ENCODE data around the gene TMEM92. TPM values are rescaled to one million over a fixed set of nuclear protein-coding genes. Genes with fewer than 3 reads are reported as not detected.

The TMEM92 gene
- polyA plus RNA-seq, 1 donor (not counting 4 experiments of a cell fraction or from before 2014, with no cell fraction given), result 0.88 TPM

GRCh38 chr17:50266384-50267073 lies 7.7 kb upstream of the TMEM92 start:
- H3K4me1 ChIP-seq (ENCODE audit: control insufficient read depth, extremely low read depth, insufficient read depth, low read length), result no peaks in the 10 kb centered on the region
- dilution Hi-C loops (cut with MboI; ENCODE audit: extremely low pct_ligation_motif_present, low sequenced_read_pairs), result no loop called here
- peaks cover 10% of the 10 kb centered on the region for H3K27me3 ChIP-seq (ENCODE audit: control insufficient read depth, extremely low read depth, insufficient read depth, low read length)
- no peaks in the 10 kb centered on the region for H4K20me1 ChIP-seq (ENCODE audit: control insufficient read depth, extremely low read depth, insufficient read depth, low read length)
- TF ChIP-seq CTCF (optimal IDR thresholded peaks at IDR 0.05 in 1 of 3, IDR thresholded peaks at IDR 0.05 in 1 of 3, conservative IDR thresholded peaks at IDR 0.05 in 1 of 3; ENCODE audit: extremely low read depth in 1 of 3, insufficient read depth in 2 of 3, low read length in 3 of 3) (no peak), EZH2 (IDR thresholded peaks at IDR 0.05; ENCODE audit: low read length) (no peak)
- H3K9ac ChIP-seq (ENCODE audit: control insufficient read depth, extremely low read depth, insufficient read depth, low read length), result no peak overlapping the region
- no peak overlapping the region for H2AFZ ChIP-seq (ENCODE audit: control insufficient read depth, low read length)
- no peaks in the 10 kb centered on the region for H3K9me1 ChIP-seq (ENCODE audit: control insufficient read depth, extremely low read depth, insufficient read depth, low read length)
- H3K79me2 ChIP-seq (ENCODE audit: control insufficient read depth, insufficient read depth, low read length), result no peaks in the 10 kb centered on the region
- H3K27ac ChIP-seq (ENCODE audit: control insufficient read depth, insufficient read depth, low read length), result no peak overlapping the region
- no peaks in the 10 kb centered on the region for H3K36me3 ChIP-seq (ENCODE audit: control insufficient read depth in 2 of 2, extremely low read depth in 1 of 2, insufficient read depth in 2 of 2, low read length in 2 of 2)
- DNase-seq (ENCODE audit: low read depth, low spot score), result no peak
- H3K4me3 ChIP-seq (ENCODE audit: control insufficient read depth in 2 of 3, extremely low read depth in 1 of 3, insufficient read depth in 2 of 3, low read depth in 1 of 3, low read length in 3 of 3), result no peak overlapping the region
- H3K9me3 ChIP-seq (ENCODE audit: control insufficient read depth, low read depth, low read length), result no peaks in the 10 kb centered on the region
- H3K4me2 ChIP-seq (ENCODE audit: control insufficient read depth, extremely low read depth, insufficient read depth, low read depth, low read length), result no peak overlapping the region
- no peak for FAIRE-seq

- Histone ChIP-seq H3K79me2 (ENCODE audit: control insufficient read depth, insufficient read depth, low read length) (no peaks in the 10 kb centered on the region), H4K20me1 (ENCODE audit: control insufficient read depth, extremely low read depth, insufficient read depth, low read length) (no peaks in the 10 kb centered on the region), H2AFZ (ENCODE audit: control insufficient read depth, low read length) (no peak overlapping the region), H3K9me1 (ENCODE audit: control insufficient read depth, extremely low read depth, insufficient read depth, low read length) (no peaks in the 10 kb centered on the region), H3K4me3 (ENCODE audit: control insufficient read depth in 2 of 3, extremely low read depth in 1 of 3, insufficient read depth in 2 of 3, low read depth in 1 of 3, low read length in 3 of 3) (no peak overlapping the region), H3K36me3 (ENCODE audit: control insufficient read depth in 2 of 2, extremely low read depth in 1 of 2, insufficient read depth in 2 of 2, low read length in 2 of 2) (no peaks in the 10 kb centered on the region), H3K27me3 (ENCODE audit: control insufficient read depth, extremely low read depth, insufficient read depth, low read length) (peaks cover 8% of the 10 kb centered on the region), H3K4me2 (ENCODE audit: control insufficient read depth, extremely low read depth, insufficient read depth, low read depth, low read length) (no peak overlapping the region), H3K27ac (ENCODE audit: control insufficient read depth, insufficient read depth, low read length) (no peak overlapping the region), H3K9me3 (ENCODE audit: control insufficient read depth, low read depth, low read length) (no peaks in the 10 kb centered on the region), H3K4me1 (ENCODE audit: control insufficient read depth, extremely low read depth, insufficient read depth, low read length) (peaks cover 1% of the 10 kb centered on the region), H3K9ac (ENCODE audit: control insufficient read depth, extremely low read depth, insufficient read depth, low read length) (no peak overlapping the region)
- DNase-seq (ENCODE audit: low read depth, low spot score), result no peak
- no peak for TF ChIP-seq EZH2 (IDR thresholded peaks at IDR 0.05; ENCODE audit: low read length)
- TF ChIP-seq CTCF (optimal IDR thresholded peaks at IDR 0.05 in 1 of 3, IDR thresholded peaks at IDR 0.05 in 1 of 3, conservative IDR thresholded peaks at IDR 0.05 in 1 of 3; ENCODE audit: extremely low read depth in 1 of 3, insufficient read depth in 2 of 3, low read length in 3 of 3), result no peak
- dilution Hi-C loops (cut with MboI; ENCODE audit: extremely low pct_ligation_motif_present, low sequenced_read_pairs), result no loop called here
- no peak for FAIRE-seq
These were observed 7.0 kb upstream of the TMEM92 start for GRCh38 chr17:50267074-50267841.

All from keratinocyte (primary cell).